WTC11 (cell line): ENCODE data around the gene NLRP3. TPM values are rescaled to one million over a fixed set of nuclear protein-coding genes. Genes with fewer than 3 reads are reported as not detected.

ENCODE experiments used
- ATAC-seq: fragments of 200-7000 bp; cut with Tn5 transposase; 2 replicates; pipeline ENCODE4 v1.10.0; 2021; ENCODE audit warnings: mild to moderate bottlenecking, moderate library complexity
- CTCF ChIA-PET: fragments of 300-600 bp; sonication (Branson Sonifier 250); formaldehyde crosslinking; loops from one replicate; lab custom pipeline; 2021; ENCODE audit warnings: antibody characterized with exemption; lab: Charles Lee
- POLR2A ChIA-PET: fragments of 350-600 bp; sonication (Branson Sonifier 250); formaldehyde crosslinking; loops from one replicate; lab custom pipeline; 2021; ENCODE audit warnings: antibody characterized with exemption; lab: Charles Lee
- DNase-seq: peaks from one replicate; pipeline ENCODE4 v3.0.0; 2021; ENCODE audit warnings: low spot score
- H3K27ac Mint-ChIP-seq: 2 replicates; pipeline ENCODE4 v1.8.0; 2021; ENCODE audit warnings: mixed read lengths
- H3K27me3 Mint-ChIP-seq: 2 replicates; pipeline ENCODE4 v1.8.0; 2021; ENCODE audit warnings: low read depth, mild to moderate bottlenecking, moderate library complexity, mixed read lengths
- H3K36me3 Mint-ChIP-seq: 2 replicates; pipeline ENCODE4 v1.8.0; 2021; ENCODE audit warnings: mixed read lengths
- H3K4me1 Mint-ChIP-seq: 2 replicates; pipeline ENCODE4 v1.8.0; 2022; ENCODE audit warnings: mixed read lengths
- H3K4me3 Mint-ChIP-seq: 2 replicates; pipeline ENCODE4 v1.8.0; 2021; ENCODE audit warnings: mild to moderate bottlenecking, moderate library complexity, mixed read lengths
- H3K9me3 Mint-ChIP-seq: 2 replicates; pipeline ENCODE4 v1.8.0; 2021; ENCODE audit warnings: mixed read lengths
- ATF1 ChIP-seq: sonication (generic); formaldehyde crosslinking; IDR thresholded peaks from 2 replicates; pipeline ENCODE4 v1.8.1; 2023; ENCODE audit warnings: mild to moderate bottlenecking, moderate library complexity, missing genetic modification reagents
- CBFB ChIP-seq: sonication (generic); formaldehyde crosslinking; IDR thresholded peaks from 2 replicates; pipeline ENCODE4 v1.8.1; 2022; ENCODE audit warnings: mild to moderate bottlenecking, low read depth, missing genetic modification reagents
- ETV6 ChIP-seq: sonication (generic); formaldehyde crosslinking; IDR thresholded peaks from 2 replicates; pipeline ENCODE4 v1.8.1; 2022; ENCODE audit warnings: mild to moderate bottlenecking, missing genetic modification reagents
- FOXP4 ChIP-seq: sonication (generic); formaldehyde crosslinking; IDR thresholded peaks from 2 replicates; pipeline ENCODE4 v1.8.0; 2022; ENCODE audit warnings: mild to moderate bottlenecking, missing genetic modification reagents
- GABPB1 ChIP-seq: sonication (generic); formaldehyde crosslinking; IDR thresholded peaks from 2 replicates; pipeline ENCODE4 v1.8.1; 2023; ENCODE audit warnings: mild to moderate bottlenecking, missing genetic modification reagents
- GRHL2 ChIP-seq: fragments of 250-450 bp; sonication (Bioruptor Pico); IDR thresholded peaks from 2 replicates; pipeline ENCODE4 v1.8.0; 2022; ENCODE audit warnings: mild to moderate bottlenecking, moderate library complexity; ENCODE audit not compliant: insufficient replicate concordance, severe bottlenecking
- GTF2I ChIP-seq: fragments of 250-450 bp; sonication (Bioruptor Pico); conservative IDR thresholded peaks from 2 replicates; pipeline ENCODE4 v1.4.0; 2021; ENCODE audit warnings: mild to moderate bottlenecking
- HMGXB4 ChIP-seq: sonication (generic); formaldehyde crosslinking; IDR thresholded peaks from 2 replicates; pipeline ENCODE4 v1.8.1; 2023; ENCODE audit warnings: mild to moderate bottlenecking, moderate library complexity, missing genetic modification reagents
- IRF2 ChIP-seq: sonication (generic); formaldehyde crosslinking; IDR thresholded peaks from 2 replicates; pipeline ENCODE4 v1.8.0; 2022; ENCODE audit warnings: low read depth, missing genetic modification reagents, borderline replicate concordance
- JAZF1 ChIP-seq: fragments of 250-450 bp; sonication (Bioruptor Pico); IDR thresholded peaks from 2 replicates; pipeline ENCODE4 v1.9.0; 2021; ENCODE audit warnings: moderate library complexity, mild to moderate bottlenecking, inconsistent platforms
- KAT7 ChIP-seq: sonication (generic); formaldehyde crosslinking; IDR thresholded peaks from 2 replicates; pipeline ENCODE4 v1.8.1; 2023; ENCODE audit warnings: missing genetic modification reagents, mild to moderate bottlenecking, borderline replicate concordance
- NR2C2 ChIP-seq: sonication (generic); formaldehyde crosslinking; IDR thresholded peaks from 2 replicates; pipeline ENCODE4 v1.8.0; 2022; ENCODE audit warnings: mild to moderate bottlenecking, missing genetic modification reagents
- RORB ChIP-seq: fragments of 250-450 bp; sonication (Bioruptor Pico); IDR thresholded peaks from 2 replicates; pipeline ENCODE4 v1.9.0; 2021; ENCODE audit warnings: mild to moderate bottlenecking
- SMAD3 ChIP-seq: sonication (generic); formaldehyde crosslinking; IDR thresholded peaks from 2 replicates; pipeline ENCODE4 v1.8.0; 2022; ENCODE audit warnings: missing genetic modification reagents, mild to moderate bottlenecking, borderline replicate concordance
- SMAD4 ChIP-seq: sonication (generic); formaldehyde crosslinking; IDR thresholded peaks from 2 replicates; pipeline ENCODE4 v1.8.0; 2022; ENCODE audit warnings: mild to moderate bottlenecking, missing genetic modification reagents
- SOX15 ChIP-seq: fragments of 250-450 bp; sonication (Bioruptor Pico); IDR thresholded peaks from 2 replicates; pipeline ENCODE4 v1.9.0; 2021; ENCODE audit warnings: mild to moderate bottlenecking
- STAT6 ChIP-seq: sonication (generic); formaldehyde crosslinking; conservative IDR thresholded peaks from 2 replicates; pipeline ENCODE4 v1.8.1; 2023; ENCODE audit warnings: mild to moderate bottlenecking, low read depth, missing genetic modification reagents, moderate library complexity
- TEAD1 ChIP-seq: sonication (generic); formaldehyde crosslinking; IDR thresholded peaks from 2 replicates; pipeline ENCODE4 v1.8.0; 2022; ENCODE audit warnings: mild to moderate bottlenecking, missing genetic modification reagents
- ZBTB21 ChIP-seq: sonication (generic); formaldehyde crosslinking; IDR thresholded peaks from 2 replicates; pipeline ENCODE4 v1.8.1; 2023; ENCODE audit warnings: mild to moderate bottlenecking, missing genetic modification reagents, borderline replicate concordance
- ZBTB43 ChIP-seq: sonication (generic); formaldehyde crosslinking; IDR thresholded peaks from 2 replicates; pipeline ENCODE4 v1.8.1; 2023; ENCODE audit warnings: mild to moderate bottlenecking, missing genetic modification reagents
- ZNF396 ChIP-seq: fragments of 250-450 bp; sonication (Bioruptor Pico); IDR thresholded peaks from 2 replicates; pipeline ENCODE4 v1.8.0; 2021; ENCODE audit warnings: mild to moderate bottlenecking, moderate library complexity, borderline replicate concordance
- total RNA-seq: library from RNA; stranded (reverse); gene quantifications from 3 replicates; pipeline ENCODE4 v1.2.3, GENCODE V29; 2021
- TF ChIP-seq, protein P1 (sequence below): sonication (generic); formaldehyde crosslinking; conservative IDR thresholded peaks from 2 replicates; pipeline ENCODE4 v1.8.1; 2022; ENCODE audit warnings: mild to moderate bottlenecking, missing genetic modification reagents
- TF ChIP-seq, protein P2 (sequence below): sonication (generic); formaldehyde crosslinking; IDR thresholded peaks from 2 replicates; pipeline ENCODE4 v1.8.0; 2023; ENCODE audit warnings: missing genetic modification reagents
- TF ChIP-seq, protein P3 (sequence below): sonication (generic); formaldehyde crosslinking; IDR thresholded peaks from 2 replicates; pipeline ENCODE4 v1.8.0; 2023; ENCODE audit warnings: mild to moderate bottlenecking, missing genetic modification reagents
- TF ChIP-seq, protein P4 (sequence below): fragments of 250-450 bp; sonication (Bioruptor Pico); IDR thresholded peaks from 2 replicates; pipeline ENCODE4 v1.9.0; 2021; ENCODE audit warnings: mild to moderate bottlenecking

The NLRP3 gene
- total RNA-seq, 1 experiment from 2014 or later = 0.11 TPM

- H3K4me1 Mint-ChIP-seq = peaks cover 5% of the 10 kb centered on the region
- no peaks in the 10 kb centered on the region for H3K36me3 Mint-ChIP-seq
- no peak for ATAC-seq
- H3K4me3 Mint-ChIP-seq = no peak overlapping the region
- H3K27ac Mint-ChIP-seq = no peak overlapping the region
- no peaks in the 10 kb centered on the region for H3K27me3 Mint-ChIP-seq
- POLR2A ChIA-PET = no interaction called here
- TF ChIP-seq SMAD4 (CRISPR knock-in tag) (no peak), SOX15 (CRISPR knock-in tag) (no peak), RORB (no peak), STAT6 (CRISPR knock-in tag) (no peak), CBFB (CRISPR knock-in tag) (no peak), HMGXB4 (no peak), KAT7 (no peak), GTF2I (CRISPR knock-in tag) (no peak), ZBTB21 (CRISPR knock-in tag) (no peak), TEAD1 (CRISPR knock-in tag) (no peak), IRF2 (CRISPR knock-in tag) (no peak), ZNF396 (no peak), GABPB1 (no peak), JAZF1 (CRISPR knock-in tag) (no peak)
- TF ChIP-seq, protein P1, sequence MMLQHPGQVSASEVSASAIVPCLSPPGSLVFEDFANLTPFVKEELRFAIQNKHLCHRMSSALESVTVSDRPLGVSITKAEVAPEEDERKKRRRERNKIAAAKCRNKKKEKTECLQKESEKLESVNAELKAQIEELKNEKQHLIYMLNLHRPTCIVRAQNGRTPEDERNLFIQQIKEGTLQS = no peak
- TF ChIP-seq, all 79 proteins: peak for 0
- no peaks in the 10 kb centered on the region for H3K9me3 Mint-ChIP-seq
- CTCF ChIA-PET = no interaction called here
- no peak for DNase-seq
Observed at GRCh38 chr1:247417831-247418230, 1.9 kb downstream of the NLRP3 start.

DNA sequence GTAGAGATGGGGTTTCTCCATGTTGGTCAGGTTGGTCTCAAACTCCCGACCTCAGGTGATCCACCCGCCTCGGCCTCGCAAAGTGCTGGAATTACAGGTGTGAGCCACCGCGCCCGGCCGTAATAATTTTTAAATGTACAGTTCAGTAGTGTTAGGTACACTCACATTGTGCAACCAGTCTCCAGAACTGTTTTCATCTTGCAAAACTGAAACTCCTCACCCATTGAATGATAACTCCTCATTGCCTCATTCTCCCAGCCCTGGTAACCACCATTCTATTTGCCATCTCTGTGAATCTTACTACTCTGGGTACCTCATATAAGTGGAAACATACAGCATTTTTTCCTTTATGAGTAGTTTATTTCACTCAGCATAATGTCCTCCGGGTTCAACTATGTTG lies 3.4 kb downstream of the NLRP3 start:
- Mint-ChIP-seq H3K4me1 (peaks cover 15% of the 10 kb centered on the region), H3K36me3 (no peaks in the 10 kb centered on the region), H3K27me3 (no peaks in the 10 kb centered on the region), H3K27ac (no peak overlapping the region), H3K4me3 (no peak overlapping the region), H3K9me3 (no peaks in the 10 kb centered on the region)
- DNase-seq (no peak), ATAC-seq (no peak)
- ChIA-PET POLR2A (no interaction called here), CTCF (no interaction called here)
- TF ChIP-seq NR2C2 (CRISPR knock-in tag) (no peak), ETV6 (CRISPR knock-in tag) (no peak), ATF1 (CRISPR knock-in tag) (no peak), SMAD3 (CRISPR knock-in tag) (no peak), GTF2I (CRISPR knock-in tag) (no peak), FOXP4 (CRISPR knock-in tag) (no peak), GRHL2 (CRISPR knock-in tag) (no peak), ZBTB43 (CRISPR knock-in tag) (no peak)
- TF ChIP-seq, protein P2, sequence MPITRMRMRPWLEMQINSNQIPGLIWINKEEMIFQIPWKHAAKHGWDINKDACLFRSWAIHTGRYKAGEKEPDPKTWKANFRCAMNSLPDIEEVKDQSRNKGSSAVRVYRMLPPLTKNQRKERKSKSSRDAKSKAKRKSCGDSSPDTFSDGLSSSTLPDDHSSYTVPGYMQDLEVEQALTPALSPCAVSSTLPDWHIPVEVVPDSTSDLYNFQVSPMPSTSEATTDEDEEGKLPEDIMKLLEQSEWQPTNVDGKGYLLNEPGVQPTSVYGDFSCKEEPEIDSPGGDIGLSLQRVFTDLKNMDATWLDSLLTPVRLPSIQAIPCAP (CRISPR knock-in tag) = no peak
- TF ChIP-seq, protein P3, sequence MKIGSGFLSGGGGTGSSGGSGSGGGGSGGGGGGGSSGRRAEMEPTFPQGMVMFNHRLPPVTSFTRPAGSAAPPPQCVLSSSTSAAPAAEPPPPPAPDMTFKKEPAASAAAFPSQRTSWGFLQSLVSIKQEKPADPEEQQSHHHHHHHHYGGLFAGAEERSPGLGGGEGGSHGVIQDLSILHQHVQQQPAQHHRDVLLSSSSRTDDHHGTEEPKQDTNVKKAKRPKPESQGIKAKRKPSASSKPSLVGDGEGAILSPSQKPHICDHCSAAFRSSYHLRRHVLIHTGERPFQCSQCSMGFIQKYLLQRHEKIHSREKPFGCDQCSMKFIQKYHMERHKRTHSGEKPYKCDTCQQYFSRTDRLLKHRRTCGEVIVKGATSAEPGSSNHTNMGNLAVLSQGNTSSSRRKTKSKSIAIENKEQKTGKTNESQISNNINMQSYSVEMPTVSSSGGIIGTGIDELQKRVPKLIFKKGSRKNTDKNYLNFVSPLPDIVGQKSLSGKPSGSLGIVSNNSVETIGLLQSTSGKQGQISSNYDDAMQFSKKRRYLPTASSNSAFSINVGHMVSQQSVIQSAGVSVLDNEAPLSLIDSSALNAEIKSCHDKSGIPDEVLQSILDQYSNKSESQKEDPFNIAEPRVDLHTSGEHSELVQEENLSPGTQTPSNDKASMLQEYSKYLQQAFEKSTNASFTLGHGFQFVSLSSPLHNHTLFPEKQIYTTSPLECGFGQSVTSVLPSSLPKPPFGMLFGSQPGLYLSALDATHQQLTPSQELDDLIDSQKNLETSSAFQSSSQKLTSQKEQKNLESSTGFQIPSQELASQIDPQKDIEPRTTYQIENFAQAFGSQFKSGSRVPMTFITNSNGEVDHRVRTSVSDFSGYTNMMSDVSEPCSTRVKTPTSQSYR (CRISPR knock-in tag) = no peak
- TF ChIP-seq, protein P4, sequence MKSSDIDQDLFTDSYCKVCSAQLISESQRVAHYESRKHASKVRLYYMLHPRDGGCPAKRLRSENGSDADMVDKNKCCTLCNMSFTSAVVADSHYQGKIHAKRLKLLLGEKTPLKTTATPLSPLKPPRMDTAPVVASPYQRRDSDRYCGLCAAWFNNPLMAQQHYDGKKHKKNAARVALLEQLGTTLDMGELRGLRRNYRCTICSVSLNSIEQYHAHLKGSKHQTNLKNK (CRISPR knock-in tag) = no peak
